WTC11 (cell line): ENCODE measurements around the gene GAB2. TPM values are rescaled to one million over a fixed set of nuclear protein-coding genes. Genes with fewer than 3 reads are reported as not detected.

Experiments
- ATAC-seq: fragments of 200-7000 bp; cut with Tn5 transposase; 2 replicates; pipeline ENCODE4 v1.10.0; 2021; ENCODE audit warnings: mild to moderate bottlenecking, moderate library complexity
- CTCF ChIA-PET: fragments of 300-600 bp; sonication (Branson Sonifier 250); formaldehyde crosslinking; loops from one replicate; lab custom pipeline; 2021; ENCODE audit warnings: antibody characterized with exemption; lab: Charles Lee
- POLR2A ChIA-PET: fragments of 350-600 bp; sonication (Branson Sonifier 250); formaldehyde crosslinking; loops from one replicate; lab custom pipeline; 2021; ENCODE audit warnings: antibody characterized with exemption; lab: Charles Lee
- DNase-seq: peaks from one replicate; pipeline ENCODE4 v3.0.0; 2021; ENCODE audit warnings: low spot score
- H3K27ac Mint-ChIP-seq: 2 replicates; pipeline ENCODE4 v1.8.0; 2021; ENCODE audit warnings: mixed read lengths
- H3K27me3 Mint-ChIP-seq: 2 replicates; pipeline ENCODE4 v1.8.0; 2021; ENCODE audit warnings: low read depth, mild to moderate bottlenecking, moderate library complexity, mixed read lengths
- H3K36me3 Mint-ChIP-seq: 2 replicates; pipeline ENCODE4 v1.8.0; 2021; ENCODE audit warnings: mixed read lengths
- H3K4me1 Mint-ChIP-seq: 2 replicates; pipeline ENCODE4 v1.8.0; 2022; ENCODE audit warnings: mixed read lengths
- H3K4me3 Mint-ChIP-seq: 2 replicates; pipeline ENCODE4 v1.8.0; 2021; ENCODE audit warnings: mild to moderate bottlenecking, moderate library complexity, mixed read lengths
- H3K9me3 Mint-ChIP-seq: 2 replicates; pipeline ENCODE4 v1.8.0; 2021; ENCODE audit warnings: mixed read lengths
- AR ChIP-seq: fragments of 250-450 bp; sonication (Bioruptor Pico); IDR thresholded peaks from 2 replicates; pipeline ENCODE4 v1.9.0; 2021; ENCODE audit warnings: mild to moderate bottlenecking
- ARID4B ChIP-seq: sonication (generic); formaldehyde crosslinking; IDR thresholded peaks from 2 replicates; pipeline ENCODE4 v1.8.0; 2023; ENCODE audit warnings: missing genetic modification reagents, mild to moderate bottlenecking, borderline replicate concordance
- ATF1 ChIP-seq: sonication (generic); formaldehyde crosslinking; IDR thresholded peaks from 2 replicates; pipeline ENCODE4 v1.8.1; 2023; ENCODE audit warnings: mild to moderate bottlenecking, moderate library complexity, missing genetic modification reagents
- CBFB ChIP-seq: sonication (generic); formaldehyde crosslinking; IDR thresholded peaks from 2 replicates; pipeline ENCODE4 v1.8.1; 2022; ENCODE audit warnings: mild to moderate bottlenecking, low read depth, missing genetic modification reagents
- CREB1 ChIP-seq: sonication (generic); formaldehyde crosslinking; IDR thresholded peaks from 2 replicates; pipeline ENCODE4 v1.8.0; 2023; ENCODE audit warnings: mild to moderate bottlenecking, missing genetic modification reagents
- ERG ChIP-seq: fragments of 250-450 bp; sonication (Bioruptor Pico); IDR thresholded peaks from 2 replicates; pipeline ENCODE4 v1.8.0; 2021; ENCODE audit warnings: mild to moderate bottlenecking
- ETV6 ChIP-seq: sonication (generic); formaldehyde crosslinking; IDR thresholded peaks from 2 replicates; pipeline ENCODE4 v1.8.1; 2022; ENCODE audit warnings: mild to moderate bottlenecking, missing genetic modification reagents
- GABPB1 ChIP-seq: sonication (generic); formaldehyde crosslinking; IDR thresholded peaks from 2 replicates; pipeline ENCODE4 v1.8.1; 2023; ENCODE audit warnings: mild to moderate bottlenecking, missing genetic modification reagents
- GRHL2 ChIP-seq: fragments of 250-450 bp; sonication (Bioruptor Pico); IDR thresholded peaks from 2 replicates; pipeline ENCODE4 v1.8.0; 2022; ENCODE audit warnings: mild to moderate bottlenecking, moderate library complexity; ENCODE audit not compliant: insufficient replicate concordance, severe bottlenecking
- GTF2I ChIP-seq: fragments of 250-450 bp; sonication (Bioruptor Pico); conservative IDR thresholded peaks from 2 replicates; pipeline ENCODE4 v1.4.0; 2021; ENCODE audit warnings: mild to moderate bottlenecking
- MLX ChIP-seq: sonication (generic); formaldehyde crosslinking; IDR thresholded peaks from 2 replicates; pipeline ENCODE4 v1.8.1; 2023; ENCODE audit warnings: mild to moderate bottlenecking, missing genetic modification reagents, moderate library complexity
- MXD4 ChIP-seq: fragments of 250-450 bp; sonication (Bioruptor Pico); IDR thresholded peaks from 2 replicates; pipeline ENCODE4 v1.8.0; 2021; ENCODE audit warnings: mild to moderate bottlenecking, moderate library complexity, borderline replicate concordance
- NFYB ChIP-seq: sonication (generic); formaldehyde crosslinking; conservative IDR thresholded peaks from 2 replicates; pipeline ENCODE4 v1.8.0; 2022; ENCODE audit warnings: low read depth, missing genetic modification reagents
- PREB ChIP-seq: sonication (generic); formaldehyde crosslinking; IDR thresholded peaks from 2 replicates; pipeline ENCODE4 v1.8.1; 2022; ENCODE audit warnings: mild to moderate bottlenecking, missing genetic modification reagents, moderate library complexity, borderline replicate concordance
- USF2 ChIP-seq: sonication (generic); formaldehyde crosslinking; IDR thresholded peaks from 2 replicates; pipeline ENCODE4 v1.8.1; 2023; ENCODE audit warnings: mild to moderate bottlenecking, missing genetic modification reagents, moderate library complexity
- ZNF423 ChIP-seq: fragments of 250-450 bp; sonication (Bioruptor Pico); IDR thresholded peaks from 2 replicates; pipeline ENCODE4 v2.1.2; 2022; ENCODE audit warnings: mild to moderate bottlenecking, moderate library complexity
- ZNF425 ChIP-seq: fragments of 250-450 bp; sonication (Bioruptor Pico); conservative IDR thresholded peaks from 2 replicates; pipeline ENCODE4 v1.9.0; 2021; ENCODE audit warnings: mild to moderate bottlenecking
- total RNA-seq: library from RNA; stranded (reverse); gene quantifications from 3 replicates; pipeline ENCODE4 v1.2.3, GENCODE V29; 2021

Gene GAB2
- total RNA-seq, 1 experiment from 2014 or later, result 10.6 TPM

GRCh38 chr11:78402847-78403246 is 14.8 kb downstream of the GAB2 start (continued):
- TF ChIP-seq ARID4B (CRISPR knock-in tag) (no peak), ATF1 (CRISPR knock-in tag) (no peak), MXD4 (no peak), ZNF423 (CRISPR knock-in tag) (no peak), CREB1 (CRISPR knock-in tag) (no peak), ERG (CRISPR knock-in tag) (no peak), GTF2I (CRISPR knock-in tag) (no peak), MLX (CRISPR knock-in tag) (no peak), GABPB1 (CRISPR knock-in tag) (no peak), CBFB (CRISPR knock-in tag) (no peak), NFYB (CRISPR knock-in tag) (no peak), GRHL2 (CRISPR knock-in tag) (no peak), USF2 (CRISPR knock-in tag) (no peak)

- Mint-ChIP-seq H3K9me3 (no peaks in the 10 kb centered on the region), H3K27me3 (peaks cover 41% of the 10 kb centered on the region), H3K4me1 (peaks cover 23% of the 10 kb centered on the region), H3K36me3 (no peaks in the 10 kb centered on the region), H3K27ac (no peak overlapping the region), H3K4me3 (no peak overlapping the region)
- POLR2A ChIA-PET, result interaction anchor here (0.6 kb wide), 1 partner anchor 152 kb away, joined by 7 read pairs; no protein-coding TSS in a partner anchor
- TF ChIP-seq ZNF425 (CRISPR knock-in tag) (no peak), PREB (CRISPR knock-in tag) (no peak), CBFB (CRISPR knock-in tag) (no peak), ETV6 (CRISPR knock-in tag) (no peak), AR (no peak), ERG (CRISPR knock-in tag) (no peak), CREB1 (CRISPR knock-in tag) (no peak)
- ATAC-seq (no peak; the same call in 1 of the 2 replicates), DNase-seq (no peak)
- CTCF ChIA-PET, result interaction anchor here (0.7 kb wide), 1 partner anchor 148 kb away, joined by 3 read pairs; no protein-coding TSS in a partner anchor
Measured at GRCh38 chr11:78400702-78401101, 16.9 kb downstream of the GAB2 start.
